Ovary (tissue), 3 donors: ENCODE measurements around the gene LILRA6.

Source experiments
- POLR2A ChIP-seq: fragments of 450-650 bp; IDR thresholded peaks from one replicate; pipeline ENCODE4 v1.6.1; 2017; ENCODE audit warnings: antibody characterized with exemption, mild to moderate bottlenecking, moderate library complexity
- TF ChIP-seq, protein P1 (sequence below), 3 donors: fragments of 450-650 bp in 2 of 3; fragments of 200-600 bp in 1 of 3; IDR thresholded peaks; one replicate each; pipeline versions ENCODE4 v1.5.1 to v1.8.0; 2016 to 2022; ENCODE audit warnings: antibody characterized with exemption in 3 of 3, mild to moderate bottlenecking in 1 of 3
- donor health status: DM: no; HTN: no; CAD: no.

DNA sequence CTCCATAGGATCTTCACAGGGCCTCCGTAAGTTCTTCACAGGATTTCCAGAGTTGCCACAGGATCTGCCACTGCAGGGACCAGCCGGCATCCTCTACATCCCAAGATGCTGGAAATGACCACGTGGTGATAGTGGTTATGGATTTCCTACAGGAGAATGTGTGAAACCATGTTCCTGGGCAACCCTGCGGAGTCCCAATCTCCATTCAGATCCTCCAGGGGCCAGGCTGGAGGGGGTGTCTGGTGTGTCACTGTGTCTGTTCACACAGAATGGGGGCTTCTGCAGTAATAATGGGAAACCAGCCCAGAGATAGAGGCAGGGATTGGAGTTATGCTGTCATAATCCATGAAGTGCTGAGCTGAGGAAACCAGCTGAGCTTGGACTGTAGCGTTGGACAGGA, 8.6 kb downstream of the LILRA6 start:
- TF ChIP-seq, protein P1, sequence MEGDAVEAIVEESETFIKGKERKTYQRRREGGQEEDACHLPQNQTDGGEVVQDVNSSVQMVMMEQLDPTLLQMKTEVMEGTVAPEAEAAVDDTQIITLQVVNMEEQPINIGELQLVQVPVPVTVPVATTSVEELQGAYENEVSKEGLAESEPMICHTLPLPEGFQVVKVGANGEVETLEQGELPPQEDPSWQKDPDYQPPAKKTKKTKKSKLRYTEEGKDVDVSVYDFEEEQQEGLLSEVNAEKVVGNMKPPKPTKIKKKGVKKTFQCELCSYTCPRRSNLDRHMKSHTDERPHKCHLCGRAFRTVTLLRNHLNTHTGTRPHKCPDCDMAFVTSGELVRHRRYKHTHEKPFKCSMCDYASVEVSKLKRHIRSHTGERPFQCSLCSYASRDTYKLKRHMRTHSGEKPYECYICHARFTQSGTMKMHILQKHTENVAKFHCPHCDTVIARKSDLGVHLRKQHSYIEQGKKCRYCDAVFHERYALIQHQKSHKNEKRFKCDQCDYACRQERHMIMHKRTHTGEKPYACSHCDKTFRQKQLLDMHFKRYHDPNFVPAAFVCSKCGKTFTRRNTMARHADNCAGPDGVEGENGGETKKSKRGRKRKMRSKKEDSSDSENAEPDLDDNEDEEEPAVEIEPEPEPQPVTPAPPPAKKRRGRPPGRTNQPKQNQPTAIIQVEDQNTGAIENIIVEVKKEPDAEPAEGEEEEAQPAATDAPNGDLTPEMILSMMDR (IDR thresholded peaks at IDR 0.05) = no peak
- TF ChIP-seq POLR2A = no peak
